Epithelial cell of proximal tubule (primary cell): ENCODE data around the gene FOXRED2. TPM values are rescaled to one million over a fixed set of nuclear protein-coding genes. Genes with fewer than 3 reads are reported as not detected.

ENCODE experiments used
- DNase-seq: peaks from one replicate; pipeline ENCODE4 v3.0.0-alpha.2; 2011; ENCODE audit warnings: low read depth
- H3K4me3 ChIP-seq: 2 replicates; pipeline ENCODE4 v1.5.1; 2011; ENCODE audit warnings: low read depth, mild to moderate bottlenecking, low read length
- CTCF ChIP-seq: conservative IDR thresholded peaks from 2 replicates; pipeline ENCODE4 v1.5.1; 2012; ENCODE audit warnings: low read depth, mild to moderate bottlenecking, low read length
- total RNA-seq: library from RNA; depleted of rRNA; stranded (reverse); fragments of >200 nt; gene quantifications from 2 replicates; pipeline ENCODE4 v1.2.3, GENCODE V29; 2015

FOXRED2 gene
- total RNA-seq, 1 donor from 2014 or later, result 3.1 TPM

GRCh38 chr22:36464715-36465231 lies 42.1 kb downstream of the FOXRED2 start:
- no peak for TF ChIP-seq CTCF
- no peak for DNase-seq
- H3K4me3 ChIP-seq, result no peak overlapping the region

DNA sequence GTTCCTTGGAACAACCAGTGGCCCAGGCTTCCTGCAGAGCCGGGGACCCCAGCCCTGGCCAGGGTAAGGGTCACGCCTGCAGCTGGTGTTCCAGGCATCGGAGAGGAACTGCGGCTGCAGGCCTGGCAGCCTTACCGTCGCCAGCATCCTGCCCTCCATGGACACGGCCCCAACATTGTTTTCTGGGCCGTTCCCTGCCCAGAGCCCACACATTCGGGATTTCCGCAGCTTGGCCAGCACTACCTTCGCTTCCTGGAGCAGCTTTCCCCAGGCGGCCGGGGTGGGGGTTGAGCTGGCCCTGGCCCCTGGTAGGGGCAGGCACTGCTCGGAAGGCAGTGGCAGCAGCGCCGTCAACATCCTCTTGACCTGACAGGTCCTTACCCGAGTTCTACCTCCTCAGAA lies 43.1 kb downstream of the FOXRED2 start:
- H3K4me3 ChIP-seq, result no peak overlapping the region
- TF ChIP-seq CTCF, result no peak
- DNase-seq, result no peak

GRCh38 chr22:36461665-36462649 lies 44.9 kb downstream of the FOXRED2 start:
- H3K4me3 ChIP-seq, result no peak overlapping the region
- peak; percentile 91 for DNase-seq
- no peak for TF ChIP-seq CTCF

DNA sequence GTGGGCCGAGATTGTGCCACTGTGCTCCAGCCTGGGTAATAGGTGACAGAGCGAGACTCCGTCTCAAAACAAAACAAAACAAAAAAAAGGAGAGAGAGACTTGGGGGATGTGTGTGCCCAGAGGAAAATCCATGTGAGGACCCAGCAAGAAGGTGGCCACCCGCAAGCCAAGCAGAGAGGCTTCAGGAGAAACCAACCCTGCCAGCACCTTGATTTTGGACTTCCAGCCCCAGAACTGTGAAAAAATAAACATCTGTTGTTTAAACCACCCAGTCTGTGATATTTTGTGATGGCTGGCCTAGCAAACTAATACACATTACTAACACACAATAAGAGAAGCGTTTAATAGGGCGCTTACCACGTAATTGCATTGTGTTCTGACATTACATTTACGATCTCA lies 46.6 kb downstream of the FOXRED2 start:
- no peak for TF ChIP-seq CTCF
- no peak for DNase-seq

GRCh38 chr22:36457688-36458450 lies 49.0 kb downstream of the FOXRED2 start:
- no peak overlapping the region for H3K4me3 ChIP-seq
- TF ChIP-seq CTCF, result no peak
- DNase-seq, result no peak

More for the DNA sequence above, 46.6 kb downstream of the FOXRED2 start:
- no peak overlapping the region for H3K4me3 ChIP-seq

GRCh38 chr22:36456464-36456845 lies 50.4 kb downstream of the FOXRED2 start:
- TF ChIP-seq CTCF, result no peak
- DNase-seq, result no peak
- H3K4me3 ChIP-seq, result no peak overlapping the region
